Measurements from ENCODE around the gene TBC1D10B. TPM values are rescaled to one million over a fixed set of nuclear protein-coding genes. Genes with fewer than 3 reads are reported as not detected.

Gene TBC1D10B
- total RNA-seq, 2 experiments from 2014 or later = 54.7 to 54.8 TPM

DNA sequence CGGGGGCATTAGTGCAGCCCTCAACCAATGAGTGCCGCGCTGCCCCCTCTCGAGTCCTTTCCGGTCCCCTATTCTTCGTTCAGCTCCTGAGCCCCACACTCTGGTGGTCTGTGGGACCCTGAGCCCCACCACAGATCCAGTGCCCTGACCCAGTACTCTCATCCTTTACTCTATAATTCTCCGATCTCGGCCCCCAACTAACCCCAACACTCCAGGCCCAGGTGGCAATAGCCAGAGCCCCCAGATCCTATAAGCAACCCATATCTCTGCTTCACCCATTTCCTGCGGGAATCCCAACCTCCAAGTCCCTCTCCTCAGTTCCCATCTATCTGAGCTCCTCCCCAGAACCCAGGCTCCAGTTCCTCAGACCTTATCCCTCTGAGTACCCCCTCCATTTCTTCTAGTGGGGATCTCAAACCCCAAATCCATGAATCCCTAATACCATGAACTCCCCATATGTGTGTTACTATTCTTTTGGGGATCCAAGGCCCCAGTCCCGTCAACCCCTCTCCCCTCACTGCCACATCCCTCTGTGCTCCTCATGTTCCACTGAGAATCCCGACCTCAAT is 1.0 kb upstream of the TBC1D10B start:
- Mint-ChIP-seq H3K4me3 (peak overlapping the region; percentile 86), H3K4me1 (ENCODE audit: low read depth) (peaks cover 31% of the 10 kb centered on the region), H3K27ac (peak overlapping the region; percentile 95), H3K9me3 (no peaks in the 10 kb centered on the region), H3K27me3 (peaks cover 3% of the 10 kb centered on the region), H3K36me3 (peaks cover 22% of the 10 kb centered on the region)
- intact Hi-C loops (cut with micrococcal nuclease) = loop anchor here (2.0 to 10.0 kb wide), 5 partner anchors 35 to 553 kb away; partner anchors contain the start of genes FBXL19, MVP and ZNF771
- CTCF ChIA-PET = interaction anchor here (0.6 to 3.4 kb wide), 12 partner anchors 8 to 328 kb away, joined by 3 to 25 read pairs (median 6); partner anchors contain the start of genes CD2BP2, DCTPP1, GDPD3 and SEPTIN1
- DNase-seq = no peak
- POLR2A ChIA-PET = interaction anchor here (0.7 to 3.5 kb wide), 6 partner anchors 8 to 279 kb away, joined by 3 to 16 read pairs (median 4); partner anchors contain the start of genes PRR14 and SEPTIN1

DNA sequence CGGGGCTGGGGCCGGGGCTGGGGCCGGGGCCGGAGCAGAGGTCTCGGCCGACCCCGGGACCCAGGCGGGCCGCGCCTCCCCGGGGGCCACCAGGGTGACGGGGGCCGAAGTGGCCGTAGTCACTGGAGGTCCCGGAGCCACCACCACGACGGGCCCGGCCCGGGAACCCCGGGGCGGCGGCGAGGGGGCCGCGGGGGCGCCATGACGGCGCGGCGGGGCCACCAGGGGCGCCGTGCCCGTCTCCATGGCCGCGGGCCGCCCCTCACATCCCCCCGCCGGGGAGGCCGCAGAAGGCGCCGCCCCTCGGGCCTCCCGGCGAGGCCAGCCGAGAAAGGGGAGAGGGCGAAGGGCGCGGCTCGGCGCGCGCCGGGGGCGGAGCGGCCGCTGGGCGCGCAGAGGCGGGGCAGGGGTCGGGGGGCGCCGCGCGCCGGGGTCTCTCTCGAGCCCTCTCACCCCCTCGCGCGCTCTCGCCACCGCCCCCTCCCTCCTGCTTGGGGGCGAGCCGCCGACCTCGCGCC is 297 bp downstream of the TBC1D10B start:
- intact Hi-C loops (cut with micrococcal nuclease) = loop anchor here (1.0 to 10.0 kb wide), 8 partner anchors 8 to 555 kb away; partner anchors contain the start of genes CD2BP2, FBXL19, MVP and ZNF771
- Mint-ChIP-seq H3K4me1 (ENCODE audit: low read depth) (peaks cover 40% of the 10 kb centered on the region), H3K9me3 (no peaks in the 10 kb centered on the region), H3K4me3 (peak overlapping the region; percentile 91), H3K27ac (peak overlapping the region; percentile 85), H3K27me3 (peaks cover 3% of the 10 kb centered on the region), H3K36me3 (peaks cover 29% of the 10 kb centered on the region)
- DNase-seq = no peak
- POLR2A ChIA-PET = interaction anchor here (1.3 to 3.5 kb wide), 3 partner anchors 12 to 37 kb away, joined by 4 to 16 read pairs (median 7); partner anchors contain the start of genes SEPTIN1 and ZNF771
- CTCF ChIA-PET = interaction anchor here (1.3 to 3.4 kb wide), 5 partner anchors 13 to 184 kb away, joined by 5 to 25 read pairs (median 11); partner anchors contain the start of genes CD2BP2, SEPTIN1 and ZNF771

DNA sequence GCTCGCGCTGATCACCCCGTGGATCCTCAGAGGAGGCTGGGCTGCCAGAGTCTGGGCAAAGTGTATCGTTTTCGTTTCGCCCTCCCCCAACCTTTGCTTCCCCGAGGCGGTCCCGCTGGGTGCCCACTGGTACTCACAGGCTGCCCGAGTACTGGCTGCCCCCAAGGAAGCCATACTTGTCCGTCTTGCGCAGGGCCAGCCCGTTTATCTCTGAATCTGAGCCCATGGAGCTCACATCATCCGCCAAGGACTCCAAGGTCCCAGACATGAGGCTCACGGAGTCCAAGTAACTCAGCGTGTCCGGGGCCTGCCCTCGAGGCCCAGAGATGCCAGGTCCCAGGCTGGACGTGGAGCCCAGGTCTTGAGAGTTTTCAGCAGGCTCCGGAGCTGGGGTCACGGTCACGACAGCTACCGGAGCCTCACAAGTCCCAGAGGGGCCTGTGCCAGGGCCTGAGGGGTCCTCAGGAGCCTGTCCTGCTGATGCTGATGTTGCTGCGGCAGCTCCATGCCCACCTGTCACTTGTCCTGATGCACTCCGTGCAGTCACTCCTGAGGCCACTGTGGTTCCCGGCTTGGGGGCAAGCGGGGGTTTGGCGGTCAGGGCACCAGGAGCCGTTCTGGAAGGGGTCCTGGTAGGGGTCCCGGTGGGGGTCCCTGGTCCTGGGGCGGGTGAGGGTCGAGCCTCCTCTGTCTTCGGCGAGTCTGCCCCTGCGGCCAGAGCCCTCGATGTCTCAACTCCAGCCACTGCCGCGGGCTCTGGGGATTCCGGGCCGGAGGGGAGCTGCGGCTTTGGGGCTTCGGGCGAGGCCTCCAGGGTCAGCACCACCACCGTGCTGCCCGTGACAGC is 980 bp downstream of the TBC1D10B start:
- peaks cover 36% of the 10 kb centered on the region for H3K36me3 Mint-ChIP-seq

DNA sequence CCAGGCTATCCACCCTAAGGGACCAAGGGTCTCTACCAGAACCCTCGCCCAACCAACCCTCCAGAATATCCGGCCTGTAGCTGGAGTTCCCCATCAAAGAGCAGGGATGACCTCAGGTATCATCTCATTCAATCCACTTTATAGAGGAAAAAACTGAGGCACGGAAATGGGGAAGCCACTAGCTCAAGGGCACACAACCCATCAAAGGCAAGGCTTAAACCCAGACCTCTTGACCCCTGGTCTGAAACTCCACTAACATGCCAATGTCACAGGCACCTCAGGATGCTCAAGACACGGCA is 1.6 kb downstream of the TBC1D10B start:
- Mint-ChIP-seq H3K4me1 (ENCODE audit: low read depth) (peaks cover 41% of the 10 kb centered on the region), H3K27ac (peak overlapping the region; percentile 49), H3K36me3 (peaks cover 36% of the 10 kb centered on the region), H3K4me3 (peak overlapping the region; percentile 91), H3K9me3 (no peaks in the 10 kb centered on the region), H3K27me3 (peaks cover 3% of the 10 kb centered on the region)
- no peak for DNase-seq
- CTCF ChIA-PET = interaction anchor here (2.0 to 3.4 kb wide), 2 partner anchors 14 to 41 kb away, joined by 11 to 18 read pairs; partner anchors contain the start of gene SEPTIN1
- POLR2A ChIA-PET = interaction anchor here (0.9 to 3.5 kb wide), 6 partner anchors 14 to 41 kb away, joined by 3 to 16 read pairs (median 4); partner anchors contain the start of genes SEPTIN1 and ZNF771
- intact Hi-C loops (cut with micrococcal nuclease) = no loop called here

More for the DNA sequence above, 980 bp downstream of the TBC1D10B start:
- Mint-ChIP-seq H3K27ac (peak overlapping the region; percentile 49), H3K4me1 (ENCODE audit: low read depth) (peaks cover 41% of the 10 kb centered on the region), H3K4me3 (peak overlapping the region; percentile 91), H3K9me3 (no peaks in the 10 kb centered on the region), H3K27me3 (peaks cover 3% of the 10 kb centered on the region)
- POLR2A ChIA-PET = interaction anchor here (0.9 to 3.5 kb wide), 6 partner anchors 13 to 40 kb away, joined by 3 to 16 read pairs (median 4); partner anchors contain the start of genes SEPTIN1 and ZNF771
- CTCF ChIA-PET = interaction anchor here (2.0 to 3.4 kb wide), 3 partner anchors 13 to 40 kb away, joined by 10 to 18 read pairs (median 11); partner anchors contain the start of genes CD2BP2 and SEPTIN1
- DNase-seq = no peak
- intact Hi-C loops (cut with micrococcal nuclease) = no loop called here

DNA sequence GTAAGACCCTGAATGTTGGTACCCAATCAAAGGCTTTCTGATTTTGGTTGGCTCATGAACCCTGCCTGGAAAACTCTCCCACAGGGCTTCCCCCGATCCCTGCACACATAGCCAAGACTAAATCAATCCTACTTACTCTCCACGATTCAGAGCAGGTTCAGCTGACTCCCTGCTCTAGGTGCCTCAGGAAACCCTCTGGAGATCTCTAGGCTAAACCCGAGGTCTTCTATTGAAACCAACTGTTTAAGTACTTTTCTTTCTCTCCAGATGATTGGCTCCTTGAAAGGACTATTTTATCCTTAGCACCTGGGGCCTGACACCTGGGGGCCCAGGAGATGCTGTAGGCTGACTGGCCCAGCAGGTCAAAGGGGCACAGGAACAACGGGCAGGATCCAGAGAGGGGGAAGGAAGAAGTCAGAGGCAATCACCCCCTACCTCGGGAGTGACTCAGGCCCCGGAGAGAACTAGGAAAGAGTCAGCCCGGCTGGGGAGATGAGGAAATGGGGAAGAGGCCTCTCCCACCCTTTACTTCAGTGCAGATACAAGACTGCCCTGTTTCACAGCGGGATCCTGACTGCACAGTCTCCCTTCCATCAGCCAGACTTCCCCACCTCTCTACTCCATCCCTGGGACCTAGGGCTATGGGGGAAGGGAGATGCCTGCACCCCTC is 2.0 kb downstream of the TBC1D10B start:
- ChIA-PET POLR2A (interaction anchor here (1.0 to 3.5 kb wide), 5 partner anchors 14 to 41 kb away, joined by 3 to 16 read pairs (median 5); partner anchors contain the start of genes SEPTIN1 and ZNF771), CTCF (interaction anchor here (2.0 to 3.4 kb wide), 2 partner anchors 14 to 41 kb away, joined by 11 to 18 read pairs; partner anchors contain the start of gene SEPTIN1)
- H3K27me3 Mint-ChIP-seq = peaks cover 3% of the 10 kb centered on the region
- no peak for DNase-seq
- H3K4me1 Mint-ChIP-seq (ENCODE audit: low read depth) = peaks cover 41% of the 10 kb centered on the region
- H3K27ac Mint-ChIP-seq = peak overlapping the region; percentile 49
- peak overlapping the region; percentile 91 for H3K4me3 Mint-ChIP-seq
- peaks cover 40% of the 10 kb centered on the region for H3K36me3 Mint-ChIP-seq
- H3K9me3 Mint-ChIP-seq = no peaks in the 10 kb centered on the region
- intact Hi-C loops (cut with micrococcal nuclease) = no loop called here

DNA sequence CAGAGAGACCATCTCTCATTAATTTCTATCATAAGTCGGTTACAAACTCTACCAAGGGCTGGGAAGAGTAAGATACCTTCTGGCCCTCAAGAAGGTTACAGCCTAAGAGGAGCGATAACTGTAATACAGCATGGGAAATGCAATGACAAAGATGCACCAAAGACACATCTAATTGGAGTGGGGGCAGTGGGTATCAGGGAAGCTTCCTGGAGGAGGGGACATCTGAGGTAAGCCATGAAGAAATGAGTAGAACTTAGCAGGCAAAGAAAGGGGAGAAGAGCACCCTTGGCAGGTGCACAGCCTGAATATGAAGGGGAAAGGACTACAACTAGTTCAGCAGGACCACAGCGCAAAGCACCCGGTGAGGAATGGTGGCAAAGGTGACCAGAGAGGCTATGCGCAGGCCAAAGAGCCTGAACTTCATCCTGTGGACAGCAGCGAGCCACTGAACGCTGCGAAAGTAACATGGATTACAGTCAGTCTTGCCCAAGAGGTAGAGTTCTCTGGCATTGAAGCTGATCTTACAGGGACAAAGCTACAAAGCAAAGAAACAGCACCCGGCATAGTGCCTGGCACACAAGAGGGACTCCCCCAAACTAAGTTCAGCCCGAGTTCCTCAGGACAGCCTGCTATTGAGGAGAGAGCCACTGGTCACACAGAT is 2.8 kb downstream of the TBC1D10B start:
- POLR2A ChIA-PET = interaction anchor here (1.3 kb wide), 1 partner anchor 11 kb away, joined by 5 read pairs; no protein-coding TSS in a partner anchor

DNA sequence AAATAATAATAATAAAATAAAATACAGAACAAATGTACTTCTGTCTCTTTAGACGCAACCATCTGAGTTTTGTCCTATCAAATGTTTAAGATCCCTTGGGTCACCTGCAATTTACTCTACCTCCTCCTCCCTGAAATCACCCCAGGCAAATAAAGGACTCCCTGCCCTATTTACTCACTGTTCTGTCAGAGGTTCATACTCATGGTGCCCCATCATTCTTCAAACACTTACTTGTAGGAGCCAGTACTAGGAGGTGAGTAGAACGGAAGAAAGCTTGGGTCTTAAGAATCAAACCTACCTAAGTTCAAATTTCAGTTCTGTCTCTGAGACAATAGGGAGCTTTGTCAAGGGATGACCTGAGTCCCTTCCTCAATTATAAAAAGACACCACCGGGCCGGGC is 3.8 kb downstream of the TBC1D10B start:
- H3K27me3 Mint-ChIP-seq = peaks cover 3% of the 10 kb centered on the region
- CTCF ChIA-PET = no interaction called here
- peaks cover 44% of the 10 kb centered on the region for H3K36me3 Mint-ChIP-seq
- H3K27ac Mint-ChIP-seq = no peak overlapping the region
- H3K4me1 Mint-ChIP-seq (ENCODE audit: low read depth) = peaks cover 35% of the 10 kb centered on the region
- H3K9me3 Mint-ChIP-seq = no peaks in the 10 kb centered on the region
- H3K4me3 Mint-ChIP-seq = peak overlapping the region; percentile 91
- DNase-seq = no peak
- intact Hi-C loops (cut with micrococcal nuclease) = no loop called here
- POLR2A ChIA-PET = interaction anchor here (1.3 kb wide), 1 partner anchor 12 kb away, joined by 5 read pairs; no protein-coding TSS in a partner anchor

More for the DNA sequence above, 2.8 kb downstream of the TBC1D10B start:
- no peak for DNase-seq
- intact Hi-C loops (cut with micrococcal nuclease) = no loop called here
- Mint-ChIP-seq H3K4me3 (peak overlapping the region; percentile 91), H3K4me1 (ENCODE audit: low read depth) (peaks cover 41% of the 10 kb centered on the region), H3K27me3 (peaks cover 3% of the 10 kb centered on the region), H3K9me3 (no peaks in the 10 kb centered on the region), H3K36me3 (peaks cover 44% of the 10 kb centered on the region), H3K27ac (peak overlapping the region; percentile 49)
- CTCF ChIA-PET = no interaction called here

DNA sequence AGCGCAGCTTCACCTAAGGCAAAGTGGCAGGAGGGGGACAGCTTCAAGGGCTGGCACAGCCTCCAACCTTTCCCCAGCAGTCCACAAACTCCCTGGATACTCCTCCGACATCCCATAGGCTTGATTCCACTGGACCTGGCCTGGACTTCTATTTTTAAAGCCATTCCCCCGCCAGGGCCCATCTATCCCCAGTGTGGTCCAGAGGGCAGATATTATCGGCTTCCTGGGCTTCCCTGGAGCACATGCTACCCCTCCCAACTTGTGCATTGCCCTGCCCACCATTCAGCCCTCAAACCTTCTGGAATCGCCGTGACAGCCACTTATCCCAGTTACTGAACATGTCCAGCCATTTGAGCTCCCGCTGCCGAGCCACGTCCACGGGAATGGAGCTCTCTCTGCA is 5.1 kb downstream of the TBC1D10B start:
- ChIA-PET POLR2A (no interaction called here), CTCF (interaction anchor here (0.8 to 0.9 kb wide), 2 partner anchors 30 to 233 kb away, joined by 3 to 5 read pairs; partner anchors contain the start of gene ZNF48)
- peaks cover 30% of the 10 kb centered on the region for H3K4me1 Mint-ChIP-seq (ENCODE audit: low read depth)
- intact Hi-C loops (cut with micrococcal nuclease) = no loop called here
- DNase-seq = no peak
- no peaks in the 10 kb centered on the region for H3K9me3 Mint-ChIP-seq
- H3K27ac Mint-ChIP-seq = no peak overlapping the region
- no peaks in the 10 kb centered on the region for H3K27me3 Mint-ChIP-seq
- H3K36me3 Mint-ChIP-seq = peaks cover 44% of the 10 kb centered on the region
- no peak overlapping the region for H3K4me3 Mint-ChIP-seq

DNA sequence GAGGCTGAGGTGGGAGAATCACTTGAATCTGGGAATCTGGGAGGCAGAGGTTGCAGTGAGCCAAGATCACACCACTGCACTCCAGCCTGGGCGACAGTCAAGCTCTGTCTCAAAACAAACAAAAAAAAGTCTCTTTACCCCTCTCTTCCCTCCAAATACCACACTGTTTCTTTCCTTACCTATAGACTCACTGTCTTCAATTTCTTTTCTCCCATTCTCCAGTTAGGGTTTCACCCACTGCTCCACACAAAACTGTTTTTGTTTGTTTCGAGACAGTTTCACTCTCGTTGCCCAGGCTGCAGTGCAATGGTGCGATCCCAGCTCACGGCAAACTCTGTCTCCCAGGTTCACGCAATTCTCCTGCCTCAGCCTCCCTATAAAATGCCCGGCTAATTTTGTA is 9.1 kb downstream of the TBC1D10B start:
- Mint-ChIP-seq H3K9me3 (no peaks in the 10 kb centered on the region), H3K27ac (no peak overlapping the region), H3K36me3 (peaks cover 42% of the 10 kb centered on the region), H3K27me3 (no peaks in the 10 kb centered on the region), H3K4me1 (ENCODE audit: low read depth) (peaks cover 20% of the 10 kb centered on the region), H3K4me3 (no peak overlapping the region)
- DNase-seq = no peak
- CTCF ChIA-PET = no interaction called here
- POLR2A ChIA-PET = interaction anchor here (0.6 kb wide), 1 partner anchor 268 kb away, joined by 3 read pairs; no protein-coding TSS in a partner anchor
- intact Hi-C loops (cut with micrococcal nuclease) = no loop called here

DNA sequence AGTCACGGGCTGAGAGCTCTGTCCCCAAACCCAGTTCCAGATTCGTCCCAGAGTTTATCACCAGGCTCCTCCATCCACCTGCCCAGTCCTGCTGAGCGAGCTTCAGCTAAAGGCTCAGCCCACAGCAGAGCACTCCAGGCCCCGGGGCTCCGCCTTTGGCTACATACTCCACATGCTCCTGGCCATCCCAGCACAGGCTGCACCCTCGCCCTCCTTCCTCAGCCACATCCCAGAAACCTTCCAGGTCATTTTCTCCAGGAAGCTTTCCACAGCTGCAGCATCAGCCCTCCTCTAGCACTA is 10.5 kb downstream of the TBC1D10B start:
- Mint-ChIP-seq H3K36me3 (peaks cover 37% of the 10 kb centered on the region), H3K27me3 (no peaks in the 10 kb centered on the region), H3K4me3 (no peak overlapping the region), H3K9me3 (no peaks in the 10 kb centered on the region), H3K27ac (no peak overlapping the region), H3K4me1 (ENCODE audit: low read depth) (peaks cover 17% of the 10 kb centered on the region)
- DNase-seq = no peak
- CTCF ChIA-PET = interaction anchor here (1.2 kb wide), 1 partner anchor 35 kb away, joined by 4 read pairs; the partner anchor contains the start of gene ZNF48
- intact Hi-C loops (cut with micrococcal nuclease) = no loop called here
- POLR2A ChIA-PET = no interaction called here
